Measurements from ENCODE around the gene USP25.

DNA sequence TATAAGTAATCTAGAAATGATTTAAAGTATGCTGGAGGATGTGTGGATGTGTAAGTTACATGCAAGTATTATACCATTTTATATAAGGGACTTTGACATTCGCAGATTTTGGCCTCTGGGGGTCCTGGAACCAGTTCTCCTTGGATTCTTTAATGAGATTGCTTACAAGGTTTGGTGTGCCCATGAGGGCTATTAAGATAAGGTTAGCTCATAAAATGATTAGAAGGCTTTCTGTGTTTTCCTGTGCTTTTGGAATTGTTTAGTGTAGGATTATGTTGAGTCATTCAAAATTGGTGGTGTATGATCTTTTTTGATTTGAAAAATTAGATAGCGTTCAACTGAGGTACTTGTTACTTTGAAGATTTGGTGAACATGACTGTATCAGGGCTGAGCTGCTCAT is 5.6 kb downstream of the USP25 start:
- TF ChIP-seq, protein P1, sequence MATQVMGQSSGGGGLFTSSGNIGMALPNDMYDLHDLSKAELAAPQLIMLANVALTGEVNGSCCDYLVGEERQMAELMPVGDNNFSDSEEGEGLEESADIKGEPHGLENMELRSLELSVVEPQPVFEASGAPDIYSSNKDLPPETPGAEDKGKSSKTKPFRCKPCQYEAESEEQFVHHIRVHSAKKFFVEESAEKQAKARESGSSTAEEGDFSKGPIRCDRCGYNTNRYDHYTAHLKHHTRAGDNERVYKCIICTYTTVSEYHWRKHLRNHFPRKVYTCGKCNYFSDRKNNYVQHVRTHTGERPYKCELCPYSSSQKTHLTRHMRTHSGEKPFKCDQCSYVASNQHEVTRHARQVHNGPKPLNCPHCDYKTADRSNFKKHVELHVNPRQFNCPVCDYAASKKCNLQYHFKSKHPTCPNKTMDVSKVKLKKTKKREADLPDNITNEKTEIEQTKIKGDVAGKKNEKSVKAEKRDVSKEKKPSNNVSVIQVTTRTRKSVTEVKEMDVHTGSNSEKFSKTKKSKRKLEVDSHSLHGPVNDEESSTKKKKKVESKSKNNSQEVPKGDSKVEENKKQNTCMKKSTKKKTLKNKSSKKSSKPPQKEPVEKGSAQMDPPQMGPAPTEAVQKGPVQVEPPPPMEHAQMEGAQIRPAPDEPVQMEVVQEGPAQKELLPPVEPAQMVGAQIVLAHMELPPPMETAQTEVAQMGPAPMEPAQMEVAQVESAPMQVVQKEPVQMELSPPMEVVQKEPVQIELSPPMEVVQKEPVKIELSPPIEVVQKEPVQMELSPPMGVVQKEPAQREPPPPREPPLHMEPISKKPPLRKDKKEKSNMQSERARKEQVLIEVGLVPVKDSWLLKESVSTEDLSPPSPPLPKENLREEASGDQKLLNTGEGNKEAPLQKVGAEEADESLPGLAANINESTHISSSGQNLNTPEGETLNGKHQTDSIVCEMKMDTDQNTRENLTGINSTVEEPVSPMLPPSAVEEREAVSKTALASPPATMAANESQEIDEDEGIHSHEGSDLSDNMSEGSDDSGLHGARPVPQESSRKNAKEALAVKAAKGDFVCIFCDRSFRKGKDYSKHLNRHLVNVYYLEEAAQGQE (tag by site-specific recombination; IDR thresholded peaks at IDR 0.05) = no peak
- TF ChIP-seq ZFP37 (tag by site-specific recombination; IDR thresholded peaks at IDR 0.05) (no peak), ZNF146 (tag by site-specific recombination; IDR thresholded peaks at IDR 0.05) (no peak), SCRT2 (tag by site-specific recombination; IDR thresholded peaks at IDR 0.05) (no peak), ZNF121 (tag by site-specific recombination; IDR thresholded peaks at IDR 0.05) (no peak), ZNF174 (tag by site-specific recombination; IDR thresholded peaks at IDR 0.05) (no peak)
- TF ChIP-seq, protein P2, sequence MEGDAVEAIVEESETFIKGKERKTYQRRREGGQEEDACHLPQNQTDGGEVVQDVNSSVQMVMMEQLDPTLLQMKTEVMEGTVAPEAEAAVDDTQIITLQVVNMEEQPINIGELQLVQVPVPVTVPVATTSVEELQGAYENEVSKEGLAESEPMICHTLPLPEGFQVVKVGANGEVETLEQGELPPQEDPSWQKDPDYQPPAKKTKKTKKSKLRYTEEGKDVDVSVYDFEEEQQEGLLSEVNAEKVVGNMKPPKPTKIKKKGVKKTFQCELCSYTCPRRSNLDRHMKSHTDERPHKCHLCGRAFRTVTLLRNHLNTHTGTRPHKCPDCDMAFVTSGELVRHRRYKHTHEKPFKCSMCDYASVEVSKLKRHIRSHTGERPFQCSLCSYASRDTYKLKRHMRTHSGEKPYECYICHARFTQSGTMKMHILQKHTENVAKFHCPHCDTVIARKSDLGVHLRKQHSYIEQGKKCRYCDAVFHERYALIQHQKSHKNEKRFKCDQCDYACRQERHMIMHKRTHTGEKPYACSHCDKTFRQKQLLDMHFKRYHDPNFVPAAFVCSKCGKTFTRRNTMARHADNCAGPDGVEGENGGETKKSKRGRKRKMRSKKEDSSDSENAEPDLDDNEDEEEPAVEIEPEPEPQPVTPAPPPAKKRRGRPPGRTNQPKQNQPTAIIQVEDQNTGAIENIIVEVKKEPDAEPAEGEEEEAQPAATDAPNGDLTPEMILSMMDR (tag by site-specific recombination; IDR thresholded peaks at IDR 0.05) = no peak
- TF ChIP-seq, protein P3, sequence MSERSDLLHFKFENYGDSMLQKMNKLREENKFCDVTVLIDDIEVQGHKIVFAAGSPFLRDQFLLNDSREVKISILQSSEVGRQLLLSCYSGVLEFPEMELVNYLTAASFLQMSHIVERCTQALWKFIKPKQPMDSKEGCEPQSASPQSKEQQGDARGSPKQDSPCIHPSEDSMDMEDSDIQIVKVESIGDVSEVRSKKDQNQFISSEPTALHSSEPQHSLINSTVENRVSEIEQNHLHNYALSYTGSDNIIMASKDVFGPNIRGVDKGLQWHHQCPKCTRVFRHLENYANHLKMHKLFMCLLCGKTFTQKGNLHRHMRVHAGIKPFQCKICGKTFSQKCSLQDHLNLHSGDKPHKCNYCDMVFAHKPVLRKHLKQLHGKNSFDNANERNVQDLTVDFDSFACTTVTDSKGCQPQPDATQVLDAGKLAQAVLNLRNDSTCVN (tag by site-specific recombination; optimal IDR thresholded peaks at IDR 0.05) = no peak
- TF ChIP-seq, protein P4, sequence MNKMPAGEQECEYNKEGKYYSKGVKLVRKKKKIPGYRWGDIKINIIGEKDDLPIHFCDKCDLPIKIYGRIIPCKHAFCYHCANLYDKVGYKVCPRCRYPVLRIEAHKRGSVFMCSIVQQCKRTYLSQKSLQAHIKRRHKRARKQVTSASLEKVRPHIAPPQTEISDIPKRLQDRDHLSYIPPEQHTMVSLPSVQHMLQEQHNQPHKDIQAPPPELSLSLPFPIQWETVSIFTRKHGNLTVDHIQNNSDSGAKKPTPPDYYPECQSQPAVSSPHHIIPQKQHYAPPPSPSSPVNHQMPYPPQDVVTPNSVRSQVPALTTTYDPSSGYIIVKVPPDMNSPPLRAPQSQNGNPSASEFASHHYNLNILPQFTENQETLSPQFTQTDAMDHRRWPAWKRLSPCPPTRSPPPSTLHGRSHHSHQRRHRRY (tag by site-specific recombination; IDR thresholded peaks at IDR 0.05) = no peak
- TF ChIP-seq, protein P5, sequence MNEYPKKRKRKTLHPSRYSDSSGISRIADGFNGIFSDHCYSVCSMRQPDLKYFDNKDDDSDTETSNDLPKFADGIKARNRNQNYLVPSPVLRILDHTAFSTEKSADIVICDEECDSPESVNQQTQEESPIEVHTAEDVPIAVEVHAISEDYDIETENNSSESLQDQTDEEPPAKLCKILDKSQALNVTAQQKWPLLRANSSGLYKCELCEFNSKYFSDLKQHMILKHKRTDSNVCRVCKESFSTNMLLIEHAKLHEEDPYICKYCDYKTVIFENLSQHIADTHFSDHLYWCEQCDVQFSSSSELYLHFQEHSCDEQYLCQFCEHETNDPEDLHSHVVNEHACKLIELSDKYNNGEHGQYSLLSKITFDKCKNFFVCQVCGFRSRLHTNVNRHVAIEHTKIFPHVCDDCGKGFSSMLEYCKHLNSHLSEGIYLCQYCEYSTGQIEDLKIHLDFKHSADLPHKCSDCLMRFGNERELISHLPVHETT (tag by site-specific recombination; IDR thresholded peaks at IDR 0.05) = no peak

Data from HEK293 (cell line).